Peyer's patch (tissue), 4 donors: ENCODE measurements around the gene PCBP3. TPM values are rescaled to one million over a fixed set of nuclear protein-coding genes. Genes with fewer than 3 reads are reported as not detected.

Experiments
- DNase-seq, 3 donors: peaks; one replicate each; pipeline ENCODE4 v3.0.0-alpha.2; 2017 to 2019
- H3K27ac ChIP-seq, 4 donors: fragments of 200-600 bp; sonication (generic); one replicate each; pipeline ENCODE4 v1.5.1; 2016 to 2019
- H3K27me3 ChIP-seq, 2 donors: fragments of 200-600 bp; sonication (generic); one replicate each; pipeline ENCODE4 v1.5.1; 2019
- H3K36me3 ChIP-seq, 3 donors: fragments of 200-600 bp; sonication (generic); one replicate each; pipeline ENCODE4 v1.5.1; 2016 to 2019
- H3K4me1 ChIP-seq, 4 donors: fragments of 200-600 bp; sonication (generic); one replicate each; pipeline ENCODE4 v1.5.1; 2016 to 2019
- H3K4me3 ChIP-seq, 4 donors: fragments of 200-600 bp; sonication (generic); 1 replicate in 3 of 4; 2 replicates in 1 of 4; pipeline ENCODE4 v1.5.1; 2016 to 2019; ENCODE audit warnings: mild to moderate bottlenecking in 1 of 4
- H3K9me3 ChIP-seq, 4 donors: fragments of 200-600 bp; sonication (generic); one replicate each; pipeline ENCODE4 v1.5.1; 2016 to 2019; ENCODE audit warnings: mild to moderate bottlenecking in 1 of 4
- CTCF ChIP-seq, 6 experiments: fragments of 450-650 bp in 4 of 6; fragments of 200-600 bp in 2 of 6; sonication (generic) in 1 of 6; IDR thresholded peaks; one replicate each; pipeline ENCODE4 v1.5.1; 2017 to 2019; ENCODE audit warnings: antibody characterized with exemption in 6 of 6, mild to moderate bottlenecking in 3 of 6, moderate library complexity in 1 of 6
- POLR2A ChIP-seq, 2 donors: fragments of 450-650 bp; IDR thresholded peaks; one replicate each; pipeline ENCODE4 v1.5.1; 2017; ENCODE audit warnings: antibody characterized with exemption in 2 of 2, mild to moderate bottlenecking in 2 of 2, moderate library complexity in 2 of 2
- total RNA-seq, 4 donors: library from RNA; depleted of rRNA; stranded (reverse); fragments of >200 nt; gene quantifications; one replicate each; pipeline ENCODE4 v1.1.0, GENCODE V29; 2016

The PCBP3 gene
- total RNA-seq, 4 donors from 2014 or later = 1.1 to 6.0 (median 4.4) TPM; not detected in 1

- no peak overlapping the region for H3K4me3 ChIP-seq
- H3K27ac ChIP-seq = no peak overlapping the region
- H3K36me3 ChIP-seq = no peaks in the 10 kb centered on the region
- H3K9me3 ChIP-seq = no peaks in the 10 kb centered on the region
- no peak for DNase-seq
- TF ChIP-seq POLR2A (IDR thresholded peaks at IDR 0.05) = no peak
- TF ChIP-seq CTCF (IDR thresholded peaks at IDR 0.05) = no peak
- no peaks in the 10 kb centered on the region for H3K27me3 ChIP-seq
- no peaks in the 10 kb centered on the region for H3K4me1 ChIP-seq
Measured at GRCh38 chr21:45766055-45766454, 122.5 kb downstream of the PCBP3 start.

GRCh38 chr21:45766501-45766900, 123.0 kb downstream of the PCBP3 start:
- DNase-seq = no peak
- H3K27ac ChIP-seq = no peak overlapping the region
- no peaks in the 10 kb centered on the region for H3K4me1 ChIP-seq
- no peaks in the 10 kb centered on the region for H3K9me3 ChIP-seq
- H3K4me3 ChIP-seq = no peak overlapping the region
- H3K36me3 ChIP-seq = no peaks in the 10 kb centered on the region
- H3K27me3 ChIP-seq = no peaks in the 10 kb centered on the region
- no peak for TF ChIP-seq CTCF (IDR thresholded peaks at IDR 0.05)

GRCh38 chr21:45767071-45768006, 123.8 kb downstream of the PCBP3 start:
- H3K4me3 ChIP-seq = no peak overlapping the region
- no peaks in the 10 kb centered on the region for H3K4me1 ChIP-seq
- no peak for DNase-seq
- TF ChIP-seq CTCF (IDR thresholded peaks at IDR 0.05) = no peak
- TF ChIP-seq POLR2A (IDR thresholded peaks at IDR 0.05) = no peak
- H3K9me3 ChIP-seq = no peaks in the 10 kb centered on the region
- H3K27me3 ChIP-seq = no peaks in the 10 kb centered on the region
- H3K36me3 ChIP-seq = no peaks in the 10 kb centered on the region
- H3K27ac ChIP-seq = no peak overlapping the region

- H3K4me1 ChIP-seq = no peaks in the 10 kb centered on the region
- H3K9me3 ChIP-seq = no peaks in the 10 kb centered on the region
- no peak for DNase-seq
- peak overlapping the region in 1 of 4 donors; percentile 26 for H3K27ac ChIP-seq
- H3K27me3 ChIP-seq = no peaks in the 10 kb centered on the region
- no peak overlapping the region for H3K4me3 ChIP-seq
- TF ChIP-seq CTCF (IDR thresholded peaks at IDR 0.05) (no peak), POLR2A (IDR thresholded peaks at IDR 0.05) (no peak)
- no peaks in the 10 kb centered on the region for H3K36me3 ChIP-seq
Measured at GRCh38 chr21:45768011-45768739, 124.7 kb downstream of the PCBP3 start.

GRCh38 chr21:45768740-45769048, 125.2 kb downstream of the PCBP3 start:
- TF ChIP-seq CTCF (IDR thresholded peaks at IDR 0.05) (no peak), POLR2A (IDR thresholded peaks at IDR 0.05) (no peak)
- H3K27ac ChIP-seq = no peak overlapping the region
- H3K4me3 ChIP-seq = no peak overlapping the region
- no peaks in the 10 kb centered on the region for H3K36me3 ChIP-seq
- no peak for DNase-seq
- H3K4me1 ChIP-seq = no peaks in the 10 kb centered on the region
- H3K27me3 ChIP-seq = no peaks in the 10 kb centered on the region
- no peaks in the 10 kb centered on the region for H3K9me3 ChIP-seq
